ENCODE measurements around the gene TUBGCP2. TPM values are rescaled to one million over a fixed set of nuclear protein-coding genes. Genes with fewer than 3 reads are reported as not detected.

TUBGCP2 gene
- polyA plus RNA-seq, 5 donors, result 45.4 to 60.0 (median 54.9) TPM

DNA sequence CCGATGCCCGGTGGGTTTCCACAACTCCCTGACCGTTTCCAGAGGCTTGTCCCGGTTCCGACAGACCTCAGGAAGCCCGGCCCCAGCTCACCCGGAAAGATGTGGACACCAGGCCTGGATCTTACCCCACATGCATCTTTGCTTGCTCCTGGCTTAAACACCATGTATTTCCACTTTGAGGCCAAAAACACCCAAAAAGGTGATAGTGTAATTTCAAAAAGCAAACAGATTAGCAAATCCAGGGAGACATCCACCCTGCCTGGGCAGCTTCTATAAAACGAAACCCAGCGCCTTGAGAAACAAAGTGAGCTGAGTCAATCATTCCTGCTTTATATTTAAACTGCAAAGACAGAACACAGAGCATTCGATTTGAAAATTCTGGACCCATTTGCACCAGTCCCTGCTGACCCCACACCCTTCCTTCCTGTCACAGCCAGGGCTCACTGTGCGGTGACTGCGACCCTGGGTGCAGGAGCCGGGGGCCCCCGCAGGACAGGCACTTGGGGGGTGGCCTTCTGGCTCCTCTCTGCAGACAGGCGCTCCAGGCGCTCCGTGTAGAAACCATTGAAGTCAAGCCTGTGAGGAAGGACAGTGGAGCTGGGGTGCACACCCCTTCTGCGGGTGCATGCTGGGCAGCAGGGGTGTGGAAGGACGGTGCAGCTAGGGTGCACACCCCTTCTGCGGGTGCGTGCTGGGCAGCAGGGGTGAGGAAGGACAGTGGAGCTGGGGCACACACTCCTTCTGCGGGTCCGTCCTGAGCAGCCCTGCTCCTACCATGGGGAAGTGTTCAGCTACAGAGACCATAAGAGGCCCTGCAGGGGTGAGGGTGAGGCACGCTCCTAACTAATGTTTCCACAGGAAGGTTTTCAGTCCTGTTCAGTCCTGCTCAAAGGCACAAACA is 29.1 kb downstream of the TUBGCP2 start:
- no peak for DNase-seq

DNA sequence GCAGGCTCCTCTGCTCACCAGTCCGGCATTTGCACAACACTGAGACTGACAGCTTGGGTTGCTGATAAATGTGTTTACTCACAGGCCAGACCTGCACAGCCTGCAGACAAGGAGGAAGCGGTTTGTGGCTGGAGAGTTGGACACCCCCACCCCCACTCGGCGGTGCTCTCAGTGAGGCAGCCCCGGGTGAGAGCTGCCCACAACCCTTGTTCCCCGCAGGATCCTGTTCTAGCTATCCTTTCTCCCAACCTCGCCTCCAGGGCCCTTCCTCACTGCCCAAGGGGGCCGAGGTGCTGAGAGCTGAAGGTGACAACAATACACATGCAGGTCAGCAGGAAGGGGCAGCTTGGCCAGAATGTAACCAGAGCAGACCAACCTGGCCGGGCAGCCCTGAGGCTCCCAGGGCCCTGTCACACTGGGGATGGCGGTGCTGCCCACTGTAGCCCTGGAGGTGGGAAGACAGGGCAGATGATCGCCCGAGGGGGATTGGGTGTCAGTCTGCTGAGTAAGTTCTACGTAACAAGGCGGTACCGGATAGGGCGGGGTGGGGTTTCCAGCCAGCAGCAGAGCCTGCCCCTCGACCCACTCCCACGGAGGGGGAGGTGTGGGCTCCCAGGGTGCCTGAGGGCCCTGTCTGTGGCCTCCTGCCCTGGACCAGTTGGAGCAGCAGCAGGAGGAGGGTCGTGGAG is 30.0 kb downstream of the TUBGCP2 start:
- no peak for DNase-seq

DNA sequence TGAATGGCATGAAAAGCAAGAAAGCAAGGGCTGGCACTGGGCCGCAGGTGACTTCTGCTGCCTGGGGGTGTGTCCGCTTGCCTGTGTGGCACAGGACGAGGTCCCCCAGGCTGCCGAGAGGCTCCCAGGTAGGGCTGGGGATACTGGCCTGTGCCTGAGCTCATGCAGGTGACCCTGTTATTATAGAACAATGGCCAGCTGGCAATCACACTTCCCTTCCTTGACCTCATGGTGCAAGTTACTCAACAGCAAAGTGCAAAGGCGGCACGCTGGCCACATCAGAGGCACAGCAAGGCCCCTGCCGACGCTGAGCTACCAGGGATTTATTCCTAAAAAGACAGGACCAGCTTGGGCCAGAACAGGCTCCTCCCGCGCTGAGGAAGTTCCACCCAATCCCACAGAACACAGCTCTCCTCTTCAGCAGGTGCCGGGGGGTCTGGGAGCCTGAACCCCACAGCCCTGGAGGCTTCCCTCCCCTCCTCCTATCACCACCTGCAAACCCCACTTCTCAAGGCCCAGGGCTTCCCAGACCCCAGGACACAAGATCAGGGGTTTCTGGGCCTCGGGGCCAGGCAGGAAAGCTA is 30.6 kb downstream of the TUBGCP2 start:
- no peak for DNase-seq

DNA sequence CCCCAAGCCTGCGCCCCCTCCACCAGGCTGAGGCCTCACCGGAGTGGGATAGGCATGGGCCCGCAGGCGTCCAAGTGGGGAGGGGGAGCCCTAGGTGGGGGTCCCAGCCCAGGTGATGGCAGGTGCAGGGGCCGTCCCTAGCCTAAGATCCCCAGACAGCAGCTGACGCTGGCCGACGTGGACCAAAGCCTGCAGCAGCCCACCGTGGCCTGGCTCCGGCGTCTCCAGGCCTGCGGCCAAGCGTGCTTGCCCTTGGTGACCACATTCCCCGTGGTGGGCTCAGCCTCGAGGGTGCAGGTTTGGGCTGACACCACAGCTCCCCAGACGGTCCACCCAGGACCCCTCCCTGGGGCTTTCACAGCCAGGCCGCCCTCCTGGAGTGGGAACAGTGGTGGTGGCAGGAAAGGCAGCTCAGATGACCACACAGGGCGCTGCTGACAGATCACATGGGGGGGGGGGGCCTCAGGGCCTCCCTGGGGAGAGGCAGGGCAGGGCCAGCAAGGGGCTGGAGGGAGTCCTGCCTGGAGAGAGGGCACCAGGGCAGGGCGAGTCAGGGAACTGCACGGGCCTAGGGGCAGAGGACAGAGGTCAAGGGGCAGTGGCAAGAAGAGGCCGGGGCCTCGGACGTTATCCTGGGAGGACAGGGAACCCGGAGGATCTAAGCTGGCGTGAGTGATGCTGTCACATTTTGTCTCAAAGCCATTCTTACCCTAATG is 31.2 kb downstream of the TUBGCP2 start:
- DNase-seq, result no peak

DNA sequence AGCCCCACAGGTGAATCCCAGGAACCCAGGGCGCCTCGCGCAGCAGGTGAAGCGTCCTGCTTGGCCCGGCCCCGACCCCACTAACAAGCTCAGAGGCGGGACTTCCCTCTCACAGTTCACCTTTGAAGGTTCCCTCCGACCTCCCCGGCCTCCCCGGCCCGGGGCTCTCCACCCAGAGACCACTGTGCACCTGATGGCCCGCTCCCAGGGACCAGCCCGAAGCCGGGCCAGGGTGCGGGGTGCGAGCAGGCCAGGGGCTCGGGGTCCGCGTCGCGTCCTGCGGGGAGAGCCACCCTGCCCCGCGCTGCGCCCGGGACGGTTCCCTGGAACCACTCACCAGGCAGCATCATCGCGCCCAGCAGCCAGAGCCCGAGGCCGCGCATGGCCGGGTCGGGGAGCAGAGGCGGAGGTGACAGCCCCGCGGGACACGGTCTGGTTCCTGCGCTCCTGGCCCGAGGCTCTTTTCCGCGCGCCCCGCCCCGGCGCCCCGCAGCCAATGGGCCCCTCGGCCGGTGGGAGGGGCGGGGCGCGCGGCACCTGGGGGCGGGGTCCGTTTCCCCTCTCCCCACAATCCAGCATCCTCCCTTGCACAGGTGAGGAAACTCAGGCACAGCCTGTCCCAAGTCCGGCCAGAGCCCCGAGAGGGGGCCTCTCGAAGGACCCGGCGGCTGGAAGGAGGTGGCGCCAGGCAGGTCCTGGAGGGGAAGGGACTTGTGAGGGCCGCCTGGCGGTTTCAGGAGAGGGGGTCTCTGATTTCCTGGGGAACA is 32.1 kb downstream of the TUBGCP2 start, which contains the start of gene ADAM8:
TSS of gene ADAM8 (minus strand) at position 434 of the 767 bp plus-strand sequence. CDS start at position 383, 51 bp downstream.
- no peak for DNase-seq

DNA sequence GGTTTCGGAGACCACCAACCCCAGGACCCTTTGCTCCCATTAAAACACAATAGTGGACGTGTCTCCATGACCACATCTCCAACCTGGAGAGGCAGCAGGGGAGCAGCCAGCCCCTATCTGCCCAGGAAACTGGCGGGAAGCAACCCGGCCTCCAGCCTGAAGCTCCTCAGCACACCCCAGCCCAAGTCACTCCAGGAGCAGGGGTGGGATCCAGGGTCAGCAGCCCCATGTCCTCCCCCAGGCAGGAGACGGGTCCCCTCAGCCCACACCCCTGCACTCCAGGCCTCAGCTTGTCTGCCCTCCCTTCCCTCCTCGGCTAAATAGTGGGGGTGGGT is 32.6 kb downstream of the TUBGCP2 start:
- no peak for DNase-seq

DNA sequence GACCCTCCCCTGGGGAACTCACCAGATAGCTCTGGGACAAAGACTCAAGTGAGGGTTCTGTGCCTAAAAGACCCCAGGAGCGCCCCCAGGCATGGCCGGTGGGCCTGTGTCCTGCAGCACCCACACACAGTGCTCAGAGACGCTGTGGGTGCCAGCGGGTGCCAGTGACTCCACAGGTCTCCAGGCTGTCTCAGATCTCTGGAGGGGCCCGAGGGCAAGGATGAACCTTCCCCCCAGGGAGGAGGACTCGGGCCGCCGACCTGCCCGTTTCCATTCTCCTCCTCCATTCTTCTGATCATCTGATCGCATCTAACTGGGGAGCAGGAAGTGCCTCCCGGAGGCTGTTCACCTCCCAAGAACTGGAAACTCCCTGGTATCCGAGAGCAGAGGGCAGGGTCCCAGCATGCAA is 33.0 kb downstream of the TUBGCP2 start:
- DNase-seq, result no peak

DNA sequence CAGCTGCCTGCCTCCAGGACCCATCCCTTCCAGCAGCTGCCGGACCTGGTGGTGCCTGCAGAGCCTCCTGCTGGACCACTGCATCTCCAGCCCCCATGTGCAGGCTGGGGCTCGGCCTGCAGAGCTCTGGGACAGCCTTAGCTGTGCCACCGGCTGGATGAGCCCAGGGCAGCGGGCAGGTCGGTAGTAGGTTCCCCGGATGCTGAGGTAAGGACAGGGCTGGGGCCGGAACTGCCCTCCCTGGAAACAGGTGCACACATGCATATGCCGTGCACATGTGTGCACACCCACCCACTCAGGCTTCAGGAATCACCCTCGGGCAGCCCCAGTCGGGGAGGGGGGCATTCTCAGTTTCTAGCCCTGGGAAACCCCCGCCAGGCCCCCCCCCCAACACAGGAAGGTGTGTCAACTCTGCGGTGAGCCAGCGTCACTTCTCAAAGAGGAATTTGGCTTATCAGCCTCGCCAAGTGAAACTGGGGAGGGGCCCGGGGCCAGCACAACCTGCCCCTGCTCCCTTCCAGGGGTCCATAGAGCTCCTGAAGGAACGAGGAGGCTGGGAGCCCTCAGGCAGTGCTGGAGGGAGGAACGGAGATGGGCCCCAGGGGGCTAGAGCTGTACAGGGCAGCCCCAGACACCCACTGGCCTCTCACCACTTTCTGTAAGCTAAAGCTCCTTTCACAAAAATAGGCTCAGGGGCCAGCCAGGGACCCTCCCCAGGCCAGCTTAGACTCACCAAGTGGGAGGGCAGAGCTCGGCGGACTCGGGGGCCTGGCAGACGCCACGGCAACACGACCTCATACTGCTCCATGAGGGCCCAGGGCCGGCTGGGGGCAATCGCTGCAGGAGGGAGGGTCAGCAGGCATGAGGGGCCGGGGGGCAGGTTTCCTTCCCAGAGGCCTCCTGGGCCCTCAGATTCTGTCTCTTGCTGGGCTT is 33.7 kb downstream of the TUBGCP2 start:
- DNase-seq, result no peak

DNA sequence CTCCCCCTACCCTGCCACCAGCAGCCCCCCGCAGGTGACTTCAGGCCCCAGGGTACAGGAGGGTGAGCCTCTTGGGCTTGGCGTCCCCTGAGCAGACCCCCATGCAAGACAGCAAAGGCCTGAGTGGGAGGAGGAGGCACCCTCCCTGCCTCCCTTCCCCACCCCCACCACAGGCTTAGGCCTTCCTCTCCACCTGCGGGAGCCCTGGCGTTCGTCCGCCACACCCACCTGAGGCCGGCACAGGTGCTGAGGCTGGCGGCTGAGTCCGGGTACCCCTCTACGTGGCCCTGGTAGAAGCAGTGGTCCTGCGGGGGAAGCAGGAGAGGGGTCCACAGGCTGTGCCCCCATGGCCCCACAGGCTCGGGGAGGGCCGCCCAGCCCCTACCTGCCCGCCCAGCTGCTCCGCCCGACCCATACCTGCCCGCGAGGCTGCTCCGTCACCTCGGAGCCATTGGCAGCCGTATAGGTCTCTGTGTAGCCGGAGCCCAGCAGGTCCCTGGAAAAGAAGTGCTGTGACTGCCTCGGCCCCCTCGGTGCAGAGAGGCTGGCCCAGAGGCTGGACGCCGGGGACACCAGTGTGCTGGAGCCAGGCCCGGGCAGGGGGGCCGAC is 35.0 kb downstream of the TUBGCP2 start:
- DNase-seq, result no peak

DNA sequence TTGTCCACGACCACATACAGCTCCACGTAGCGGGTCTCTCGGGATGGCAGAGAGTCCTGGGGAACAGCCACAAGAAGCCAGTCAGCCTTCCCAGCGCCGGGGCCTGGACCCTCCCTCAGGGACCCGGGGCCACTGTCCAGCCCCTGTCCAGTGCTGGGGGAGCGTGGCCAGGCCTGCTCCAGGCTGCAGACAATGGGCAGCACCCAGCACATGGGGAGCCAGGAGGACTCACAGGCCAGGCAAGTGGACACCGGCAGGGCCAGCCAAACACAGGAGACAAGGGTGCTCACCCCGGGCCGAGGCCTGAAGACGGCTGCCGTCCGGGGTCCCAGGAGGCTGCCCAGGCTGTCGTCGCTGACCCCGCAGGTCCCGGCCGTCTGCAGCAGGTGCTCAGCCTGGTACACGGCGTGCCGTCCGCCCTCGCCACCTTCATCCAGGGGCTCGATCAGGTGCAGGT is 35.7 kb downstream of the TUBGCP2 start:
- DNase-seq, result no peak

DNA sequence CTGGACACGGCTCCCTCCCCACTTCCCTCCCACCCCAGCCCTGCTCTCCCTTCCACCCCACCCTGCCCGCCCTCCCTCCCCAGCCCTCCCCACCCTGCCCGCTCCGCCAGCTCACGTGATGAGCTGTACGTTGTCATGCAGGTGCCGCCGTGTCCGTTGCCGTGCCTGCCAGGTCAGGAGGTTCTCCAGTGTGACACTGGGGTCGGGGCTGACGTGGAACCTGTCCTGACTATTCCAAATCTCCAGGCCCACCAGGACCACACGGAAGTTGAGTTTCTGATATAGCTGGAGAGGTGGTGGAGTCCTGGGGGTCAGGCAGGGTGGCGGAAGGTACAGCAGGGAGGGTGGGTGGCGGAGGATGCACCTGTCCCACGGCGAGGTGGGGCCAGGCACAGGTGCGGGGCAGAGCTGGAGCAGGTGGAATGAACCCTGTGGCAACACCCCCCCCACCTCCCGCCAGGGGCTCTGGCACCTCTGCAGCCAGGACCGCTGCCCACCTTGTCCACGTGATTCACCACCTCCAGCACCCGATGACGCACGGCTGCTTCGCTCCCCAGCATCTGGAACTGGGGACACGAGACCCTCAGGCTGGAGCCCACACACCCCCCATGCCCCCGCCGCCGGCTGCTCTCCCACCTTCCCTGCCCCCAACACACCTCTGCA is 36.2 kb downstream of the TUBGCP2 start:
- DNase-seq, result no peak

DNA sequence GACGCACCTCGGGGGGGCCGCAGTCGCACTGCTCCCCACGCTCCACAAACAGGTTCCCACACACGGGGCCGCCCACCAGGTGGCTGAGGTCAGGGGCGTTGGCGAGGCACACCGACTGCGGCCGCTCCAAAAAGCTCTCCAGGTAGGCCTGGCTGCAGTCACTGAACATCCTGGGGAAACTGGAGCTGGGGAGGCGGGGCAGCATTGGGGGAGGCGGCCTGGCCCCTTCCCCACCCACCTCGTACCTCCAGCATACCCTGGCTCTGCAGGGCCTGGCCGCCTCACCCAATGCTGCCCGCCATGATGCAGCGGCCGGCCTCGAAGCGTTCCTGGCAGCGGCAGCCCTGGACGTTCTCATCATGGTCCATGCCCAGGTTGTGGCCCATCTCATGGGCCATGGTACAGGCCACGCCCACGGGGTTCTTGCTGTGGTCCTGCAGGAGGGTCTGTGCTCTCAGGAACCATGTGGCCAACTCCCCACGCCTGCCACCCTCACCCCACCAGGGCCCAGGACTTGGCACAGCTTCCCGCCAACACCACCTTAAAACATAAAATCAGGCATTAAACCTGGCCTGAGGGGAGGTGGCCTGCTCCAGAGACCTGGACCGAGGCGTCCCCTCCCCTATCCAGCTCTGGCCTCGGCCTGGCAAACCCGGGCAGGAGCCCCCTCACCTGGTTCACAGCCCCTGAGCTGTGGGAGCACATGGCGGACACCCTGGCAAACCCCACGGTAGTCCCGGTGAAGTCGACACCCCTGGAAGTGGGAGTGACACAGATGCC is 37.0 kb downstream of the TUBGCP2 start:
- DNase-seq, result no peak

DNA sequence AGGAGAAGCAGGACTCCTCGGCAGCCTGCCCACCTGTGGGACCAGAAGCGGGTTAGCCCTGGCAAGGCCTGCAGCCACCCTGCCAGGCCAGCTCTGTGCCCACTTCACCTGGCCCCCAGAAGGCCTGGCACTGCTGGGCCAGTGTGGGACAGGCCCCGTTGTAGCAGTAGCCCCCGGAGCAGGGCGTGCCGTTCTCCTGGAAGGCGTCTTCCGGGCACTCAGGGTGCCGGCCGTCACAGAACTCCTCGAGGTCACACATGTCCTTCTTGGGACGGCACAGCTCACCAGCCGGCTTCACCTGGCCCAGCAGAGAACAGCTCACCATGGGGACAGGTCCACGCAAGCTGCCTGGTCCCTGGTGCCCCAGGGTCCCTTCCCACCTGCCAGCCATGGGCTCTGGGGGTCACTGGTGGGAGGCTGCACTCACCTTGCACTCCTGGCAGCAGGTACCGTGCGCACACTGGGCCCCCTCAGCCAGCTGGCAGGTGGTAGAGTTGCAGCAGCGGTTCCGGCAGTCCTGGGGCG is 37.8 kb downstream of the TUBGCP2 start:
- DNase-seq, result no peak

DNA sequence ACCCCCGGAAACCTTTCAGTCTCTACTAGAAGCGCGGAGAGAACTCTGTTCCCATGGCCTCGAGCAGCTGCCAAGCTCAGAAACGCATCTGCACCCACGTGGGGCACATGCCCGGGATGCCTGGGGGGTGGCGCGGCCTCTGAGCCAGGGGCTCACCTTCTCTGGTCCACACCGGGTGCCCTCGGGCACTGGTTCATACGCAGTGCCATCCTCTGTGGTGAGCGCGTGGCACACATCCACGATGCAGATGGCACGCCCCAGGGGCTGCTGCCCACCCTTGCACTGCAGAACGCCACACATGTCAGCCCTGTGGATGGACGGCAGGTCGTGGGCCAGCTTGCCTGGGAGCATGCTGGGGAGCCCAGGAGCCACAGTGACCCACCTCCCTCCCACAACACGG is 38.5 kb downstream of the TUBGCP2 start:
- DNase-seq, result no peak

DNA sequence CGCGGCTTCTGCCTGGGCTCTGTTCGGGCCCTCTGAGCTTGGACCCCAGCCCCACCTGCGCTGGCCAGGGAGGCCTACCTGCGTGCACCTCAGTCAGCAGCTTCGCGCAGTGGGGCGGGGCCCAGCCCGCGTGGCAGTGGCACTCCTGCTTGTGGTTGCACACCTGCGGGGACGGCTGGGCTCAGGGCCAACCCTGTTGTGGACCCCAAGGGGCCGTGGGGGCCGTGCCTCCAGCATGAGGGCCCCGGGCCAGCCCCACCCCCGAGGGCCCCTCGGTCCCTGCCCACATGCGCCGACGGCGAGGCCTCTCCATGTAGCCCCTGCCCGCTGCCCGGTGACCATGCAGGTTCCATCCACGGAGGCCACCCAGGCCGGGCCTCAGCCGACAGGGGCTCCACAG is 39.3 kb downstream of the TUBGCP2 start:
- no peak for DNase-seq

DNA sequence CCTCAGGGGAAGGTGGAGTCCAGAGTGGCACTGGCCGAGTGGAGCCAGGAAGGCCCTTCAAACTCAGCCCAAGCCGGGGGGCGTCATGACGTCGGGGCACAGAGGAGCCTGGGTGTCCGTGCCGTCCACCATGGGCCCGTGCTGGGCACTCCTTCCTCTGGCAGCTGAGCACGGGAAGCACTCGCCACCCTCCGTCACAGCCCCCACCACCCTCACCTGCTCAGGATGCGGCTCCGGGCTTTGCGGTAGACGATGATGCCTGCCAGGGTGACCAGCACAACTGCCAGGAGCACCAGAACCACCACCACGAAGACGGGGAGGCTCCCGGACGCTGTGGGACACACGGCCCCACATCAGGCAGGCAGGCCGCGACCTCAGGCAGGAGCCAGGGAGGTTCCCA is 40.1 kb downstream of the TUBGCP2 start:
- DNase-seq, result no peak

DNA sequence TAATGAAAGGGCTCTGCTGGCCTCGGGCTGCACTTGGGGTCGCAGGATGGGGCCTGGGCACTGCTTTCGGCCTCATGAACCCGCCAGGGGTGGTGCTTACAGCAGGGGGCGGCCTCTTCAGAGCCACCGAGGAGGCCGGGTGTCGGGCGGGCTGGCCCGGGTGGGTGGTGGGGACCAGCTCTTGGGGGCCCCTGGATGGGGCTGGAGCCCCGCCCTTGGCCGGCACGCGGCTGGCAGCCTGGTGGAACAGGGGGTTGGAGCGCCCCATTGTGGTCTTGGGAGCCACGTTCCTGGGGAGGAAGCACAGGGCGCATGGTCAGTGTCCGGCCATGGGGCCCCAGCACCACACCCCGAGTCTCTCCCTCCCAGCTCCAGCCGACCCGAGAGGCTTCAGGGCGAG is 40.8 kb downstream of the TUBGCP2 start:
- no peak for DNase-seq

DNA sequence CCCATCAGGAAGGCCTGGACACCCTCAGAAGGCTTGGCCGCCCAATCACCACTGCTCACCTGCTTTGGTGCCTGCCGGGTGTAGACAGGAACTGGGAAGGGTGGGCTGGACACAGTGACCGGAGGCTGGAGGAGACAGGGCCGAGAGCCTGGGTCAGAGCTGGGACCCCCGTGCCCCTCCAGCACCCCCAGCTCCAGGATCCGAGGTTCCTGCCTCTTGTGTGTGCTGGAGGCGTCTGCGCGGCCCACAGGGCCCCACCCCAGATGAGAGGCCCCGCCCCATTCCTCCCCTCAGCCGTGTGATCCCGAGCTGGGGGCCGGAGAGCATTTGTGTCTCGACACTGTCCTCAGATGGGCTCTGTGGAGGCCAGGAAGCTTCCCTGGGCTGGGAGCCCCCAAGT is 41.4 kb downstream of the TUBGCP2 start:
- DNase-seq, result no peak
